GM19043 (cell line): ENCODE data around the gene RAPGEF1.
"Not testable (repeated sequence)": the region's sequence is repeated elsewhere in the genome, so short reads cannot be mapped to it uniquely, and the experiment has no call there.

Source experiments
- ATAC-seq: cut with Tn5 transposase; IDR thresholded peaks from one replicate; pipeline ENCODE4 v1.9.1; 2021; ENCODE audit warnings: low read depth; ENCODE audit not compliant: unreplicated experiment

RAPGEF1 gene

GRCh38 chr9:131731237-131731636, 8.6 kb downstream of the RAPGEF1 start:
- no peak for ATAC-seq

GRCh38 chr9:131728961-131729360, 10.9 kb downstream of the RAPGEF1 start:
- no peak for ATAC-seq

GRCh38 chr9:131728546-131728910, 11.3 kb downstream of the RAPGEF1 start:
- no peak for ATAC-seq

- no peak for ATAC-seq
Measured at GRCh38 chr9:131727795-131728545, 11.9 kb downstream of the RAPGEF1 start.

GRCh38 chr9:131727184-131727759, 12.6 kb downstream of the RAPGEF1 start:
- no peak for ATAC-seq

- no peak for ATAC-seq
Measured at GRCh38 chr9:131724683-131725082, 15.2 kb downstream of the RAPGEF1 start.

GRCh38 chr9:131723632-131724031, 16.2 kb downstream of the RAPGEF1 start:
- ATAC-seq: no peak

GRCh38 chr9:131722255-131722654, 17.6 kb downstream of the RAPGEF1 start:
- ATAC-seq: no peak

GRCh38 chr9:131721076-131721475, 18.8 kb downstream of the RAPGEF1 start:
- no peak for ATAC-seq

GRCh38 chr9:131720330-131720729, 19.5 kb downstream of the RAPGEF1 start:
- no peak for ATAC-seq

GRCh38 chr9:131719262-131719908, 20.5 kb downstream of the RAPGEF1 start:
- ATAC-seq: no peak

- ATAC-seq: no peak
Measured at GRCh38 chr9:131717719-131718460, 22.0 kb downstream of the RAPGEF1 start.

- no peak for ATAC-seq
Measured at GRCh38 chr9:131715906-131716305, 24.0 kb downstream of the RAPGEF1 start.

- ATAC-seq: no peak
Measured at GRCh38 chr9:131714821-131715220, 25.1 kb downstream of the RAPGEF1 start.

GRCh38 chr9:131714161-131714646, 25.7 kb downstream of the RAPGEF1 start:
- ATAC-seq: no peak

GRCh38 chr9:131713016-131713415, 26.9 kb downstream of the RAPGEF1 start:
- ATAC-seq: no peak

GRCh38 chr9:131712151-131712716, 27.6 kb downstream of the RAPGEF1 start:
- no peak for ATAC-seq

- peak; percentile 63 for ATAC-seq
Measured at GRCh38 chr9:131709771-131710431, 30.0 kb downstream of the RAPGEF1 start.

GRCh38 chr9:131709010-131709770, 30.7 kb downstream of the RAPGEF1 start:
- ATAC-seq: not testable (repeated sequence)
